NCI-H82 treated with DMSO at 0.1 percent for 48 hours (cell line): ENCODE data around the gene MYH15.

Source experiments
- DNase-seq: peaks from one replicate; lab custom pipeline; 2025; ENCODE audit not compliant: unreplicated experiment; lab: John Stamatoyannopoulos, UW

The MYH15 gene

DNA sequence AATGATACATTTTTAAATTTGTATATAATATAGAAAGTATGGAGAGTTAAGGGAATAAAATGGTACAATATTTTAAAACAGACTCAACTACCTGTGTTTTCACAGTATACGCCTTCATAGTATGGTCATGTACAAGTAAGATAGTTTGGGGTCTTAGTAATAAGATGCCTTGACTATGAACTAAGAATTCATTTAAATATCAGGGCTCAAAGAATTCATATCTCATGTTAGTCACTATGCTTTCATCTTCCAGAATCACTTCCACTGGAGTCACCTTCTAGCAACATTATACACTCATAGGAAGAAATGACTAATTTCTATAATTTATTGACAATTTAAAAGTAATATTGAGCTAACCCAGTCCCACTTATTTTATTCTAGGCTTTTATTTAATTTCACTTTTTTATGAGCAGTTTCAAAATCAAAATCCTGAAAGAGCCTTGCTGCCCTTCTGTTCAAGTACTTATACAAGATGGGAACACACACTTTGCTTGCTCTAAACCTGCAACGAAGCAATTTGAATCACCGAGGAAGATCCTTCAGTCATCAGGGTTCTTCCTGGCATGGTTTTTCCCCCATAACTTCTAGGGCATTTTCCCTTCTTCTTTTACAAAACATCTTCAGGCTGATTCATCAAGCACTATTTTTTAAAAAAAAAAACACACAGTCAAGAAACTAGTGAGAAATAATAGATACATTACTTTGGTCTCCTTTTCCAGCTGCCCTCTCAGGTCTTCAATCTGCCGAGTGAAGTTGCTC lies 94.1 kb downstream of the MYH15 start:
- DNase-seq = no peak

DNA sequence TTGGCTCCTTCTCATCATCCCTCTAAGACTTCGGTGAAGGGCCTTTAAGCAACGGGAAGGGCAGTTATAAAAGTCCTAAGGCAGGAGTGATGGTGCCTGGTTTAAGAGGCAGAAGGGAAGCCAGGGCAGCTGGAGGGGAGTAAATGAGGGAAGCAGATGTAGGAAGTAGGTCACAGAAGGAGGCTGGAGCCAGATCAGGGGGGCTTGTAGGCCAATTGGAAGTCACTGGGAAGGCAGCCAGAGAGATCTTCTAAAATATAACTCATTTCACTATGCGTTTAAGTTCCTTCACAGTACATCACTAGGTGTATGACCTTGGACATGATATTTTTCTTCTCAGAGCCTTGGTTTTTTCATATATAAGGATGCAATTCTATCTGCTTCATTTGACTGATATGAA lies 94.7 kb downstream of the MYH15 start:
- no peak for DNase-seq

DNA sequence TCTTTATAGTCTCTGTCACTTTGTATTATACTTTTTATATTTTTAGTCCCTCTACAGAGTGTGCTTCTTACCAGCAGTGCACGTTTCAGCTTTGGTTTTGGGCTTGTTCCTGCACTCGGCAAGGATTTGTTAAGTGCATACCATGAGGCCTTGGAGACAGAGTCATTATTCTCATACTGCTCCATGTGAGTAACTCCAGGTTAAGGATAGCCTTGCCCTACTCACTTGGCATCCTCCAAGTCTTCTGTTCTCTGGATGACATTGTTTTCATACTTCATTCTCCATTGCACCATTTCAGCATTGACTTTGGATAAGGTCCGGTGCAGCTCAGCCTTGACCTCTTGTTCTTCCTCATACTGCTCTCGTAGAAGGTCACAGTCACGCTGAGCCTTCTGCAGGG lies 96.4 kb downstream of the MYH15 start:
- no peak for DNase-seq

DNA sequence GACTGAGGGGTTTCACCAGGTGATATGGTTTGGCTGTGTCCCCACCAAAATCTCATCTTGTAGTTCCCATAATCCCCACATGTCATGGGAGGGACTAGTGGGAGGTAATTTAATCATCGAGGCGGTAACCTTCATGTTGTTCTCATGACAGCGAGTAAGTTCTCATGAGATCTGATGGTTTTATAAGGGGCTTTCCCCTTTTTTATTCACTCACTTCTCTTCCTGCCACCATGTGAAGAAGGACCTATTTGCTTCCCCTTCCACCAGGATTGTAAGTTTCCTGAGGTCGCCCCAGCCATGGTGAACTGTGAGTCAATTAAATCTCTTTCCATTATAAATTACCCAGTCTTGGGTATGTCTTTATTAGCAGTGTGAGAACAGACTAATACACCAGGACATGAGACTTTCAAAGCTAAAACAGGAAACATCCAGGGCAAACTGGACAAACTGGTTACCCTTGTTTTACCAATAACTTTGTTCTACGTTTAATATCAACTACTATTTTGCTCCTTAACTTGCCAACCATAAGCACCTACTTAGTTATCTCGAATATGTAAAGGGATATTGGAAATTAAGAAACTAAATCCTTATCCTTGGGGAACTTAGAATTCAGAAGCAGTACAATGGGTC lies 98.2 kb downstream of the MYH15 start:
- no peak for DNase-seq

DNA sequence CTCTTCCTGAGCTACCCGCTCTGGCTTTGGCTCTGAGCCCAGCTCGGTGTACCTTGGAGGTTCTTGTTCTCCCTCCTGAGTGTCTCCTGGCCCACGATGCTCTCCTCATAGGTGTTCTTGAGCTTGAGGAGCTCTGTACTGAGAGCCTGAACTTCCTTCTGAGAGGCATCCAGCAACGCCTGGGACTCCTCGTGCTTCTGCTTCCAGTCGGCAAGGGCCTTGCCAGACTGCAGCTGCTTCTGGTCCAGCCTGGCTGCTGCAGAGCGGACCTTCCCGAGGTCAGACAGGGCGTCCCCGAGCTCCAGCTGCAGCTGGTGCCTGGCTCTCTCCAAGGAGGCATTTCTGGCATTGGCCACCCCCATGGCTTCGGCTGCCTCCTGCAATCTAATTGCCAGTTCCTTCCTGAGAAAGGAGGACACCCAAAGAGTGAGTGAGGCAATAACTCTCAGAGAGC lies 99.8 kb downstream of the MYH15 start:
- no peak for DNase-seq

DNA sequence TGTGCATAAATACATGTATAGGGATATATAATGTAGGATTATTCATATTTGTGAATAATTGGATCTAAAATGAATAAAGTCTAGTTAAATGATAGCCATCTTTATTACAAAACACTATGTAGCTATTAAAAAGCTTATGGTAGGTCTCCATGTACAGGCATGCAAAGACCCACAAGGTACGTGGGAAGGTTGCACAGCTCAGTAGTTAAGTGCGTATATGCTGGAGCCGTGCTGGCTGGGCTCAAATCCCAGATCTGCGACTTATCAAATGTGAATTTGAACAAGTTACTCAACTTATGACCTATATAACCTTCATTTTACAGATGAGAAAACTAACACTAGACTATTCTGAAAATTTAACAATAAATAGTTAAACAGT lies 100.6 kb downstream of the MYH15 start:
- DNase-seq = no peak

DNA sequence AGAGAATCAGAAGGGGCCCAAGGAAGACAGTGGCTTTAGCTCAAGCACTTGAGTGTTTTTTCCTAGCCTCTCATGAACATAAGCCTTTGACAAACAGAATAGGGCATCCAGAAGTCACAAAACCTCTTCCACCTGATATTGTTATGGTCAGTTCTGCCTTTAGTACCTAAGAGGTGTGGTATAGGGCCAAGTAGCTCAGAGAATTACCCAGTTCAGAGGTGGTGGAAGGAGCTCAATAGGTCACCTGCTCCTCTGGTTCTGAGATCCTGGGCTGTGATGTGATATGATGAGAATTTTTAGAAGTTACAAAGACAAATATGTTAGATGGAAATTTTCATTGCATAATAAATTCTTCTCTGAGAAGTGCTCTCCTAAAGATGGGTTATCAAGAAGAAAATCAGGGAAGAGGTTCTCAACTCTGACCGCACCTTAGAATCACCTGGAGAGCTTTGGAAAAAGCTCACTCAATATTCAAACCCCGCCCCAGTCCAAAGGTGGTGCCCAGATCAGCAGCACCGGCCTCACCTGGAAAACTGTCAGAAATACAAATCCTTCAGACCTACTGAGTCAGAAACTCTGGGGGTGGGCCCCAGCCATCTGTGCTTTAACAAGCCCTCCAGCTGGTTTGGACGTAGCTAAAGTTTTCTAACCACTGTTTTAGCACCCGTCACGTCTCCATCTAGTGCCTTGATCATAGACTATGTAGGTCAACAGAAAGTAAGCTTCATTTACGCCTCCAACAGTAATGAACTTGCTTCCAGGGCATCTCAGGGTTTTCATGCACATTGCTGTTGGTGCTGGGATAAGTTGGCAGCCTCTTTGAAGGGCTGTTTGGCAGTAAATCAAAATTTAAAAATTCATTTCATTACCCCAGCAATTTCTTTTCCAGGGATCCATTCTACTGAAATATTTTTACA lies 101.3 kb downstream of the MYH15 start:
- no peak for DNase-seq

DNA sequence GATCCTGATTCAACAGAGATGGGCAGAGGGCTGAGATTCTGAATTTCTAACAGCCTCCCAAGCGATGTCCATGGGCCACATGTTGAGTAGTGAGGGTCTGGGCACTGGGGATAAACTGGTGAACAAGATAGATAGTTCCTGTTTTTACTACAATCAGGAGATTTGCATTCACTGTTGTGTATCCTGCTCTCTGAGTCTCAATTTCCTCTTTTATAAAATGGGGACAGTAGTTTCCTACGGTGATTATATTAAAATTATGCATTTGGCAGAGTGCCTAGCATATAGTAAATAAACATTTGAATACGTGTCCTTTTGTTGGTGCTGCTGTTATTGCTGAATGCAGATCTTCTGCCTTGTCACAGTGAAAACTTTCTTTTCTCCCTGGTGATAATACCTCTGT lies 102.5 kb downstream of the MYH15 start:
- DNase-seq = no peak

DNA sequence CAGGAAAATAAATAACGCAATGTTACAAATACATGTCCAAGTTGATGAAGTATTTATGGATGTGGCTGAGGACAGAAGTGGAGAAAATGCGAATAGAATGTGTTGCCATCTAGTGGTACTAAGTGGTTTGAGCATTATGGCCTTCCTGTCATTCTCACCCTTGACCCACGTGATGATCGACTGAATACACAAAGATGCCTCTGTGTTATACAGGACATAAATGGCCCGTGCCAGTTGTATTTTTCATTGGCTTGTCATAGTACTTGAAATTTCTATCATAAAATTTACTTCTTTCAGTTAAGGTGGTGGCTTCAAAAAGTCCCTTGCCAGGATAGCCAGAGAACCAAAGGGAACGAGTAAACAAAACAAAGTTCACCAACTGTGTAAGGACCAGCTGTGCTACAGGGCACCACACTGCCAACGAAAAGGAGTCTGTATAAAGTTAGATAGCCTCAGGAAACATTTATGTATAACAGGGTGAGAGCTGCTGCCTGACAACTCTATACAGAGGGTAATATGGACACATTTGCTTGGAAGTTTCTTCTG lies 103.7 kb downstream of the MYH15 start:
- peak; percentile 60 for DNase-seq

DNA sequence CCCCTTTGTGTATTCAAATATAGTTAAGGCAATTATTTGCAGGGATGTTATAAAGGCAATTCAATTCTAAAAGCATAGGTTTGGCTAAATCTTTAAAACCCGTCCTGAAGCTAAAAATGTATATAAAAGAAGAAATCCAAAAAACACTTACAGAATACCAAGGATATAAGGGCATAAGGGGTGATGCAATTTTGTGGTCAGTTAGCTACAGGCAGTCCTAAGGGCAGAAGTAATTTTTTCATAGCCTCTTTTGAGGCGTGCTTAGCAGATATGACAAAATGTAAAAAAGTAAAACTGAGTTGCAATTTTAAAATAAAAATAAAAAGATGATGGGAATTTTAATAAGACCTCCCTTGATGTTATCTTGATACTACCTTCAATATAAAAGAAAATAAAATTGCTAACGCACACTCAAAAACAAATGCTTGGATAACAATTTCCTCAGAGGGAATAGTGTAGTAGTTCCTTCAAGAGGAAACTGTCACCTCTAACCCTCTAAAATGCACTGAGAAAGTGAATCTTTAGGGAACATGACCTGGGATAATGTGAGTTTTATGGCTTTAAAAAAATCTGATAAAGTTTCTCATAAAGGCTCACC lies 104.2 kb downstream of the MYH15 start:
- DNase-seq = no peak

DNA sequence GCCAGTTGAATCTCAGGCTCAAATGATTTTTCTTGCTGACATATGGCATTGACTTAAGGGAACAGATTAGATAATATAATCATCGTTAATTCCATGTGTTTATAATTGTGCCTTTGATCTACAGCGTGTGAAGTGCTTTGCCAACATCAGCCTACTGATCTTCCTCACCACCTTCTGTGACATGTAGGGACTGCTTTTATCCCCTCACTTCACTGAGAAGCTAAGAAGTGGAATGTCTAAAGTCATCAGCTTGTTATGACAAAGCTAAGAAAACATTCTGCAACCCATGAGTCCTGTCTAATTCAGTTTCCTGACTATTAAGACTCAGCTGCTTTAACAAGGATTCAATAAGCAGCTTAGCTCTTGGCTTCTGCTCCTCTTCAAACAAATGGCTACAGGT lies 106.0 kb downstream of the MYH15 start:
- peak; percentile 98 for DNase-seq

DNA sequence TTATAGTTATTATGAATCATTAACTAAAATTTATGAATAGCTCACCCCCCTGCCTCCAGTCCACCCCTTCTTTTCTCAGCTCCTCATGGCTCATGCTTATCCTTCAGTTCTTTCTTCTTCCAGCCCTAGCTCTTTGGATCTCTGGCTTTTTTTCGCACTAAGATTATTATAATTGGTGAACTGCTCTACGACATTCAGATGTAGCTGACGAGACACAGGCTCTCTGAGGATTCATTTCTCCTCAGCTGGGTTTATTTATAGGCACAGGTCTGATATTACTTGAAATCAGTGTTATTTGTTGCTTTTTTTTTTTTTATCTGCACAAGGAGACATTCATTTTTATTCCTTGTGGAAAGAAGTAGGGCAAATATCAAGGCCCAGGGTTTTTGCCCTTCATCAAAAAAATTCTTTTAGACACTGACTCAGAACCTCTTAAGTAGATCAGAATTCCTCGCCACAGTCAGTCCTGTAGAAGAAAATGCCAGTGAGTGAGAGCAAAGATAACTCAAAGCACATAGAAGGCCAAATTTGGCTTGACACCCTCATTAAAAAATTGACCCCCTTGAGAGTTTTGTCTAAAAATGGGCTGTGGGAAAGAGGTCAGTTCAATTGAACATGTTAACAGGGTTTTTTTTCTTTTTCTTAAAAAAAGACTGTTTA lies 106.6 kb downstream of the MYH15 start:
- peak; percentile 58 for DNase-seq

DNA sequence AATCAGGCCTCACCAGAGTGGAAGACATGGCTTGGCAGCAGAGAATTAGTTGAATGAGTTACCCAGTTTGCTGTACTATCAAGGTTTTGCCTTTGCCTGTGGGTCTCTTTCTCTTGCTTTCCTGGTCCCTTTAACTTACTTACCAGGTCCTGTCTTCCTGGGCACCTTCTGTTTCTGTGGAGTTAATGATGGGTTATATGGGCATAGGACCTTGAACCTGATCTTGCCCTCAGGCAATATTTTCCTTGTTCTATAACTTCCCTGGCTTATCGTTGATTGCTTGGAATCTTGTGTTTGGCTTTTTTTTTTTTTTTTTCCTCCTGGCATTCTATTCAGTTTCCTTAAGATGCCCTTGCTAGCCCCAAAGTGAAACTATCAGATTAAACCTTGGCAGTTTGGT lies 107.2 kb downstream of the MYH15 start:
- no peak for DNase-seq

DNA sequence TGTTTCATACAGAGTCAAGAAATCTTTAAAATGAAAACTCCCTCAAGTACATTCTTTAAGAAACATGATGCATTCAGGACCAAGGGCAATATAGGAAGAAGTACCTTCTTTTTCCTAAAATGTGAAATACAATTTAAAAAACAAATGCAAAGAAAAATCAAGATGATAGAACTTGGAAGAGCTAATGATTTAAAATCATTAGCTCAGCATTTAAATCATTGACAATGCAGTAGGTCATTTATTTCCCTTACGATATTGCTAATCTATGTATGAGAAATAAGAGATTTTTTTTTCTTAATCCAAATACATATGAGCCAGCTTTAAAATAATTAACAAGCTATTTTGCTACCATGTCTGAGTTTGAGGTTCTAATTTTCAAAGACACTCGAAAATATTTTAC lies 108.6 kb downstream of the MYH15 start:
- no peak for DNase-seq

DNA sequence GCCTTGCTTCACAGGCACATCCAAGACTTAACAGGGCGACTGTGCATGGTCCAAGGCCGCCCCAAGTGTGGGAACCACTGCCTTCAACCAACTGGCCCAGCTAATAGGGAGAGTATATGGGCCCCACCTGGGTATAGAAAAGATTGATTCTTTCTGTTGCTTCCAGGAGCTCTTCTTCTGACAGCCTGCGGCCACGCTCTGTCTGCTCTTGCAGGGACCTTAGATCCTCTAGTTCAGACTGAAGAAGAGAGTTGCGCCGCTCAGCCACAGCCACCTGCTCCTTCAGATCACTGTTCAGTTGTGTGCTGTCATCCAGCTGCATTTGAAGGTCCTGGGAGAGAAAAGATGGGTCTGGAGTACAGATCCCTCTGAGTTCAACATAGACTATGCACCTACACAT lies 111.9 kb downstream of the MYH15 start:
- no peak for DNase-seq

DNA sequence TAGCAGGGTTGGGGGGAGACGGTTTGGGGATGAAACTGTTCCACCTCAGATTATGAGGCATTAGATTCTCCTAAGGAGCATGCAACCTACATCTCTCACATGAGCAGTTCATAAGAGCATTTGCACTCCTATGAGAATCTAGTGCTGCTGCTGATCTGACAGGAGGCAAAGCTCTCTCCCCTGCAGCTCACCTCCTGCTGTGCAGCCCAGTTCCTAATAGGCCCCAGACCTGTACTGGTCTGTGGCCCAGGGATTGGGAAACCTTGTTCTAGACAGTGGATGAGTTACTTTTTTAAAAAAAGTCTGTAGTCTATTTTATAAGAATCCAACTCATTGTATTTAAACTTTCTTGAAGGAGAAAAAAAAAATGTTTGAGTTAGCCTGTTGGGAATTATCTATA lies 114.1 kb downstream of the MYH15 start:
- DNase-seq = no peak

DNA sequence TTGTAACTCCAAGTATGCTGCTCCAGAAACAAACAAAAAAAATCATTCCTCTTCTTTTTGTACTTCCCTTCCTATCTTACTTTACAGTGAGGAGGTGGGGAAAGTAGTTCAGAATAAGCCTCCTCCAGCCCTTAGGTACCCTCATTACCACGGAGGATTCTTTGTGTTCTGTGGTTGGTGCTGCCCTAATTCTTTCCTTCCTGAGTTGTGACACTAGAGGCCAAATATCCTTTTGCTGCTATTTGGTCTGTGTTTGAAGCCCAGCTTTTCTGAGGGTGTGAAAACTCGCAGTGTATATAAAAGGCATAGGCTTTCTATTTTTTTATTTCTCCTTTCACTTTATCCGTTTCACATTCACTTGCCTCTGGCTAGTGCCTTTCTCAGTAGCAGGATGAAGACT lies 115.8 kb downstream of the MYH15 start:
- DNase-seq = no peak

DNA sequence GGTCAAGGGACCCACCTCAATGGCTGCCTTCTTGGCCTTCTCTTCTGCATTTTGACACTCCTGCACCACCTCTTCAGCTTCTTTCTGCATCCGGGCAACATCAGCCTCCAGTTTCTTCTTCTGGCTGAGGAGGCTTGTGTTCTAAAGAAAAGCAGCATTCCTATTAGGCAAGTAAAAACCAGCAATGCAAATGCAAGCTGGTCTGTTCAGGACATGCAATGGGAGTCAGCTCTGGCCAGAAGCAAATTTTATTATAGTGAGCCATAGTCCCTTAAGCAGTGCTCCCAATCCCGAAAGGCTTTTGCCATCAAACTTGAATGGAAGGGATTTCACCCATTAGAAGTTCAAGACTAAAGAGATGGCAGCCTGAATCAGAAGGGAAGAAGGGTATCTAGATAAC lies 116.4 kb downstream of the MYH15 start:
- no peak for DNase-seq

DNA sequence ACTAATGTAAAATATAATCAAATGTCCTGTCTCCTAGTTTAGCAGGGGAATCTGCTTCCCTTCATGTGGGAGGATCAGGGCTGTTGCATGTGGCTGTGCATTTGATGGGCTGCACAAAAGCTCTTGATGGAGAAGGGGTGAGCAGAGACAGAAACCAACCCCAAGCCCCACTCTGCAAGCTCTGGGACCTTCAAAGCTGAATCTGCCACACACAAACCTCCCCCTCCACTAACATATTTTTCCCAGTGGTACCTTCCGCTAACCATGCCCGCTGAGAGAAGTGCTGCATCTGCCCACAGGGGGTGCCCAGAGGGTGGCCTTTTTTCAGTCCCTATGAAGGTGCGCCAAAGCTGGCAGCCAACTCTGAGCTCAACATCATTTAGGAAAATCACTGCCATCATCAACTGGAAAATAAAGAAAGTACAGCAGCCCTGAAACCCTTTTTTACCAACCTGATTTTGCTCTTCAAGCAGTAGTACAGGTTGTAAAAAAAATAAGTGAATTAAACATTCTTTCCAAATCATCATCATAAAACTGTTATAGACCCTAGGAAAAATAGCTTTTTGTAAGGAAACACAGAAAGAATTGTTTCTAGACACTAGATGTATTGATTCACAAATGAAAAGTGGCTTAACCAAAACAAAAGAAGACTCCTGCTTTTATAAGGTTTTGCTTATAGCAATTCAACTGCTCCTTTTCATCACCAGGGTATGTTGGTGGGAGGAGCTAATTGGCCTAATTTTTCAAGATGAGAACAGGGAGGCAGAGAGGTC lies 117.1 kb downstream of the MYH15 start:
- no peak for DNase-seq
